HepG2 (cell line): ENCODE measurements around the gene MED13L. TPM values are rescaled to one million over a fixed set of nuclear protein-coding genes. Genes with fewer than 3 reads are reported as not detected.

Experiments used
- ATAC-seq: fragments of 200-7000 bp; cut with Tn5 transposase; 3 replicates; pipeline ENCODE4 v1.9.1; 2020; ENCODE audit warnings: mild to moderate bottlenecking, moderate library complexity
- BruUV-seq: library from RNA; stranded (reverse); fragments of 400-500 nt; replicated peaks from 2 replicates; lab custom pipeline; 2021; lab: Mats Ljungman, UMichigan
- CTCF ChIA-PET: fragments of 300-600 bp; formaldehyde crosslinking; extraction: SDS; loops from one replicate; lab custom pipeline; 2021; ENCODE audit warnings: low total read pairs, inconsistent platforms, low intra/inter-chr PET ratio; lab: Yijun Ruan, JAX
- POLR2A ChIA-PET: fragments of 350-600 bp; sonication (Branson Sonifier 250); formaldehyde crosslinking; loops from one replicate; lab custom pipeline; 2020; ENCODE audit warnings: antibody characterized with exemption, inconsistent platforms; lab: Yijun Ruan, JAX
- DNase-seq: peaks from one replicate; pipeline ENCODE4 v3.0.0-alpha.2; 2015; ENCODE audit warnings: low spot score
- FAIRE-seq: peaks from 3 replicates; lab custom pipeline; 2011; peaks lifted over from hg19 to GRCh38; lab: Jason Lieb, UNC
- H2AFZ ChIP-seq: one replicate; pipeline ENCODE4 v1.6.1; 2011; ENCODE audit warnings: low read length, inconsistent platforms
- H3K27ac ChIP-seq: fragments of 300-600 bp; 3 replicates; pipeline ENCODE4 v1.8.0; 2011; ENCODE audit warnings: mixed run types, mild to moderate bottlenecking, mixed read lengths, low read length, inconsistent platforms; ENCODE audit not compliant: insufficient read depth; ENCODE audit errors: extremely low read length
- H3K27me3 ChIP-seq, 2 experiments: fragments of 200-600 bp in 1 of 2; 2 replicates in 1 of 2; 3 replicates in 1 of 2; pipeline versions ENCODE4 v1.6.0 to v1.8.0; 2011; ENCODE audit warnings: low read length in 2 of 2, mild to moderate bottlenecking in 2 of 2, moderate library complexity in 2 of 2, inconsistent platforms in 1 of 2; ENCODE audit not compliant: insufficient read depth in 2 of 2, control insufficient read depth in 1 of 2
- H3K36me3 ChIP-seq, 2 experiments: fragments of 200-600 bp in 1 of 2; replicated peaks in 1 of 2; 2 replicates in 1 of 2; 3 replicates in 1 of 2; pipeline versions ENCODE4 v1.5.1 to v1.8.0; 2011; ENCODE audit warnings: low read length in 2 of 2, inconsistent platforms in 1 of 2; ENCODE audit not compliant: insufficient read depth in 2 of 2, control insufficient read depth in 1 of 2
- H3K4me1 ChIP-seq: 2 replicates; pipeline ENCODE4 v1.5.1; 2012; ENCODE audit warnings: low read length, inconsistent platforms; ENCODE audit not compliant: insufficient read depth
- H3K4me2 ChIP-seq: 2 replicates; pipeline ENCODE4 v1.6.0; 2011; ENCODE audit warnings: low read depth, low read length, inconsistent platforms
- H3K4me3 ChIP-seq, 3 experiments: fragments of 200-600 bp in 1 of 3; sonication (generic), shearing (Covaris generic) in 1 of 3; replicated peaks in 1 of 3; 2 replicates each; pipeline ENCODE4 v1.5.1; 2011 to 2016; ENCODE audit warnings: low read length in 3 of 3, inconsistent platforms in 2 of 3, low read depth in 2 of 3, mild to moderate bottlenecking in 2 of 3, control low read depth in 1 of 3, mixed read lengths in 1 of 3; ENCODE audit not compliant: insufficient read depth in 1 of 3
- H3K79me2 ChIP-seq: one replicate; pipeline ENCODE4 v1.6.1; 2011; ENCODE audit warnings: low read length, inconsistent platforms; ENCODE audit not compliant: insufficient read depth
- H3K9ac ChIP-seq: 2 replicates; pipeline ENCODE4 v1.6.0; 2011; ENCODE audit warnings: mild to moderate bottlenecking, low read depth, low read length, inconsistent platforms; ENCODE audit not compliant: insufficient read depth
- H3K9me3 ChIP-seq: 2 replicates; pipeline ENCODE4 v1.5.1; 2012; ENCODE audit warnings: mild to moderate bottlenecking, low read length
- H4K20me1 ChIP-seq: 2 replicates; pipeline ENCODE4 v1.6.0; 2011; ENCODE audit warnings: inconsistent platforms, mild to moderate bottlenecking, low read length, moderate library complexity; ENCODE audit not compliant: insufficient read depth
- ATF7 ChIP-seq, 2 experiments: fragments of 450-650 bp in 1 of 2; sonication (generic) in 1 of 2; formaldehyde crosslinking in 1 of 2; IDR thresholded peaks; 2 replicates each; pipeline versions ENCODE4 v1.4.0 to v1.6.1; 2016 to 2020; ENCODE audit warnings: antibody characterized with exemption in 1 of 2, mild to moderate bottlenecking in 1 of 2, missing genetic modification reagents in 1 of 2
- CAMTA2 ChIP-seq: sonication (generic); formaldehyde crosslinking; IDR thresholded peaks from 2 replicates; pipeline ENCODE4 v1.4.0; 2020; ENCODE audit warnings: mild to moderate bottlenecking, missing genetic modification reagents, borderline replicate concordance
- EP300 ChIP-seq, 3 experiments: sonication (generic) in 1 of 3; formaldehyde crosslinking in 1 of 3; IDR thresholded peaks; 2 replicates each; pipeline versions ENCODE4 v1.5.1 to v1.6.1; 2011 to 2020; ENCODE audit warnings: low read depth in 2 of 3, low read length in 2 of 3, borderline replicate concordance in 1 of 3, improper control_type of control experiment in 1 of 3, mild to moderate bottlenecking in 1 of 3, missing genetic modification reagents in 1 of 3, moderate library complexity in 1 of 3
- GMEB1 ChIP-seq: sonication (generic); formaldehyde crosslinking; IDR thresholded peaks from 2 replicates; pipeline ENCODE4 v1.5.1; 2020; ENCODE audit warnings: missing genetic modification reagents, mild to moderate bottlenecking, borderline replicate concordance
- HCFC1 ChIP-seq: fragments of 150-350 bp; IDR thresholded peaks from 2 replicates; pipeline ENCODE4 v1.6.1; 2014; ENCODE audit warnings: low read depth, low read length
- MEIS1 ChIP-seq: sonication (generic); formaldehyde crosslinking; IDR thresholded peaks from 2 replicates; pipeline ENCODE4 v1.9.0; 2021; ENCODE audit warnings: mild to moderate bottlenecking, missing genetic modification reagents, moderate library complexity, borderline replicate concordance
- SIX1 ChIP-seq: sonication (generic); formaldehyde crosslinking; IDR thresholded peaks from 2 replicates; pipeline ENCODE4 v1.4.0; 2020; ENCODE audit warnings: missing genetic modification reagents, borderline replicate concordance
- TCF7L2 ChIP-seq: IDR thresholded peaks from 2 replicates; pipeline ENCODE4 v1.6.1; 2011; ENCODE audit warnings: mild to moderate bottlenecking, low read depth, low read length, moderate library complexity
- TEAD2 ChIP-seq: sonication (generic); formaldehyde crosslinking; IDR thresholded peaks from 2 replicates; pipeline ENCODE4 v1.9.0; 2021; ENCODE audit warnings: missing genetic modification reagents
- YY1 ChIP-seq: IDR thresholded peaks from 2 replicates; pipeline ENCODE4 v1.6.1; 2011; ENCODE audit warnings: low read length, low read depth, moderate library complexity, mild to moderate bottlenecking; ENCODE audit not compliant: insufficient read depth, insufficient replicate concordance
- ZFP82 ChIP-seq: sonication (generic); formaldehyde crosslinking; IDR thresholded peaks from 2 replicates; pipeline ENCODE4 v1.5.1; 2020; ENCODE audit warnings: mild to moderate bottlenecking, missing genetic modification reagents, borderline replicate concordance
- ZFP90 ChIP-seq: sonication (generic); formaldehyde crosslinking; IDR thresholded peaks from 2 replicates; pipeline ENCODE4 v1.8.0; 2022; ENCODE audit warnings: missing genetic modification reagents, mild to moderate bottlenecking, inconsistent platforms, borderline replicate concordance
- ZNF724P ChIP-seq: sonication (generic); formaldehyde crosslinking; IDR thresholded peaks from 2 replicates; pipeline ENCODE4 v1.8.0; 2022; ENCODE audit warnings: missing genetic modification reagents, borderline replicate concordance
- ZNF879 ChIP-seq: sonication (generic); formaldehyde crosslinking; IDR thresholded peaks from 2 replicates; pipeline ENCODE4 v1.8.1; 2023; ENCODE audit warnings: missing genetic modification reagents
- WGBS: methylation state at CpG from one replicate; pipeline ENCODE4 v1.1.6; 2017; ENCODE audit warnings: low lambda C conversion rate; 5-methylcytosine and 5-hydroxymethylcytosine counted together
- in situ Hi-C: cut with HindIII; loops from 2 replicates; pipeline ENCODE4 v1.10.0; 2017; ENCODE audit warnings: low pct_unique_long_range_greater_than_20kb; ENCODE audit not compliant: extremely low pct_ligation_motif_present
- intact Hi-C: fragments of 100-400 bp; cut with micrococcal nuclease; formaldehyde crosslinking; loops from one replicate; pipeline ENCODE4 v1.10.0; 2022; ENCODE audit not compliant: unreplicated experiment
- polyA plus RNA-seq, 8 experiments: library from polyadenylated mRNA; depleted of rRNA in 3 of 8; stranded (reverse) in 7 of 8; unstranded in 1 of 8; fragments of >200 nt; fragmentation: Illumina TruSeq in 4 of 8; extraction: Trizol in 4 of 8; gene quantifications; 2 replicates each; pipeline versions ENCODE4 v1.2.1 to v1.2.3, GENCODE V29; 2011 to 2016; ENCODE audit warnings: low read depth in 4 of 8, missing spikeins in 1 of 8, mixed read lengths in 1 of 8; ENCODE audit not compliant: insufficient read depth in 1 of 8
- total RNA-seq, 5 experiments: library from RNA; depleted of rRNA; stranded (reverse); fragments of >200 nt; fragmentation: Illumina TruSeq; extraction: Trizol; gene quantifications; 2 replicates each; pipeline ENCODE4 v1.2.3, GENCODE V29; 2016; ENCODE audit warnings: low read depth in 1 of 5

MED13L gene
- total and polyA plus RNA-seq, 2 of the 13 experiments (the other 11 are each of a cell fraction or from before 2014, with no cell fraction given) = 24.8 to 38.9 TPM

DNA sequence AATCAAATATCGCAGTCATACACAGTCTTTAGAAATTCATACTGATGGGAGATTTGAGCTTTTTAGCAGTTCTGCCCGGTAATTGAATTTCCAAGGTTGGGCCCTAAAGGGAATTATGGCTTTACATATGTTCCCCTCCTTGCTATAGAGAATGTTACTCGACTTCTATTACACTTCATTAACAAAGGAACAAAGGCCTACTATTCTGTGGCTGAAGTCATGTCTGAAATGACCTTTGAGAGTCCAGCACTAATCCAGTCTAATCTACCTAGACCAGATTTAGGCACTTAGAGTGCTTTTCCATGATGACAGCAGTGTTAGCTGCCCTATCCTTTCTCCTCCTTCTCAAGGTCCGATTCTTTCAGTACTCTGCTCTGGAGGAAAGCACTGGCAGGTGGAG, 305.3 kb downstream of the MED13L start (continued):
- TF ChIP-seq ATF7 (IDR thresholded peaks at IDR 0.05) (no peak), ATF7 (CRISPR knock-in tag; IDR thresholded peaks at IDR 0.05) (no peak)

DNA sequence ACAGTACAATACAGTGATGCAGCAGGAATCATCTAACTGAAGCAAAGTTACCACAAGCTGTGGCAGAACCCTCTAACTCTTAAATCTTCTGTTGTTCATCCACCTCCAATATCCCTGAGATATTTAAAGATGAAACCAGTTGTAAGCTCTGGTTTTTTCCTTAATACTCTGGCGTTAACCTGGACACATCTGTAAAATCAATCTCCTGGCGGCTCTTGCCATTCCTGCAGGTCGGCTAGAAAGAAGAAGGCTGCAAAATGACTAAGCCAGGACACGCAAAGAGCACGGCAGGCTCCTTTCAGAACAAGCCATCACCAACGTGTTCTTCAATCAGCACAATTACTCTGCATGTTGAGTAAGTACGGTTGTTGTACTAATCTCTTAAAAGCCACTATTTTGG, 309.3 kb downstream of the MED13L start:
- intact Hi-C loops = no loop called here
- Histone ChIP-seq H3K9ac (no peak overlapping the region), H3K27ac (no peak overlapping the region), H3K36me3 (peaks cover 14 to 74% of the 10 kb centered on the region in 2 experiments), H3K4me2 (no peak overlapping the region), H4K20me1 (no peaks in the 10 kb centered on the region), H3K4me1 (0 out of 2 replicates have a peak, but pooled peaks cover 7% of the 10 kb centered on the region), H3K79me2 (no peaks in the 10 kb centered on the region), H3K4me3 (no peak overlapping the region), H3K27me3 (no peaks in the 10 kb centered on the region), H3K9me3 (no peaks in the 10 kb centered on the region), H2AFZ (no peak overlapping the region)
- ATAC-seq (no peak), DNase-seq (no peak), FAIRE-seq (no peak)
- 96% methylated on average over 7 of the region's 7 CpGs for WGBS
- ChIA-PET CTCF (no interaction called here), POLR2A (no interaction called here)
- in situ Hi-C loops = no loop called here
- BruUV-seq = no TSS peak
- TF ChIP-seq ZNF724P (CRISPR knock-in tag) (no peak), TCF7L2 (no peak), YY1 (no peak), ZFP90 (CRISPR knock-in tag) (no peak), ZFP82 (CRISPR knock-in tag) (no peak), HCFC1 (no peak), SIX1 (CRISPR knock-in tag) (no peak), MEIS1 (no peak), GMEB1 (no peak), EP300 (IDR thresholded peaks at IDR 0.05; ENCODE audit: low read depth in 2 of 2, low read length in 2 of 2) (no peak), EP300 (CRISPR knock-in tag; IDR thresholded peaks at IDR 0.05; ENCODE audit: borderline replicate concordance) (no peak), ZNF879 (CRISPR knock-in tag) (no peak), TEAD2 (no peak), CAMTA2 (CRISPR knock-in tag) (no peak)
